HG02678 (cell line): ENCODE measurements around the gene CYP19A1.
"Not testable (repeated sequence)": the region's sequence is repeated elsewhere in the genome, so short reads cannot be mapped to it uniquely, and the experiment has no call there.

Source experiments
- ATAC-seq: cut with Tn5 transposase; IDR thresholded peaks from one replicate; pipeline ENCODE4 v1.9.1; 2021; ENCODE audit warnings: mild to moderate bottlenecking, moderate library complexity; ENCODE audit not compliant: unreplicated experiment

Gene CYP19A1

DNA sequence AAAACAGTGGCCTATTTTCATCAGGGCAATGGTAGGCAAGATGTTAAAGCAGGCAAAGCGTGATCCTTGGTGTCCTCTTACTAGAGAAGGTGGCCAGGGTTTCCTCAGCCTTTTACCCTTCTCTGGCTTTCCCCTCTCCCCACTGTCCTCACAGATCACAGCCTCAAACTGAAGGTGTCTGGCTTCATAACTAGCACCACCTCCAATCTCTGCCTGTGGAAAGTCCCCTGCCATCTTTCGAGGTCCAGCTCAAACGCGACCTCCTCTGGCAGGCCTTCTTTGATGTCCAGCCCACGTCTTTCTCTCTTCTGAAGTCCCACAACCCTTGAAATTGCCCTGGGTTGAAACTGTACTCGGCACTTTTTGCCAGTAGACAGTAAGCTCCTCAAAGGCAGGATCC lies 35.9 kb downstream of the CYP19A1 start:
- ATAC-seq = no peak

GRCh38 chr15:51299187-51300015 lies 39.0 kb downstream of the CYP19A1 start:
- ATAC-seq = no peak

DNA sequence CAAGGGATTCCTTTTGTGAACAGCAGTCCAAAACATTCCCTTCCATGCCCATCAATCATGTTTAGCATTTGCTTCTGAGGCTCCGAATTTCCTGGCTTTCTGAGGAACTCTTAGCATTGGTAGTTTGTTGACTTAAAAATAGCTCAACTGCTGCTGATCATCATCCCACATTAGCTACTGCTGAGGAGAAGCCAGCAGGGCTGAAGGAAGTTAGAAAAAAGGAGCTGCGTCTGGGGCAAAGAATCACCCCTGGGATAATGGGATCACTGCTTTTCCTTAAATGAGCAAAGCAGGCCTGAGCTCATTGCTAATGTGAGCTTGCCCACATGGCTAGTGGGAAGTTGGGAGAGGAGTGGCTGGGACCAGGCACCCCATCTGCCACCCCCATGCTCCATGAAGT lies 39.8 kb downstream of the CYP19A1 start:
- ATAC-seq = no peak

DNA sequence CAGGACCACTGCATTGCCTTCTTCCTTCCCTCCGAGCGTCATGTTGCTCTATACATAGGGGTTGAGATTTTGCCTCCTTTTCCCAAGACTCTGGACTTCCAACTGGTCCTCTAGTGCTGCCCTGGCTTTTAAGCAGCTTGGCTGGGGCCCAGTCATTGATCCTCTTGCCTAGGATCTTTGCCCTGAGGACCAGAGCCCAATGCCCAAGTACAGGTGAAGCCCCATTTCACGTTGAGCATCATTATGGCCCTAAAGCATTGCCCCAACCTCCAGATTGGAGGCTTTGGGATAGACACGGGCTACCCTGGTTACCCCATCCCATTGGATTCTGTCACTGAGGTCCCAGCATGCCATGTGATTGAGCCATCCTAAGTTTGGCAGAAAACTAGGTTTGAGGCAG lies 47.7 kb downstream of the CYP19A1 start:
- ATAC-seq = no peak

- ATAC-seq = no peak
These were observed 49.1 kb downstream of the CYP19A1 start for GRCh38 chr15:51289290-51289689.

DNA sequence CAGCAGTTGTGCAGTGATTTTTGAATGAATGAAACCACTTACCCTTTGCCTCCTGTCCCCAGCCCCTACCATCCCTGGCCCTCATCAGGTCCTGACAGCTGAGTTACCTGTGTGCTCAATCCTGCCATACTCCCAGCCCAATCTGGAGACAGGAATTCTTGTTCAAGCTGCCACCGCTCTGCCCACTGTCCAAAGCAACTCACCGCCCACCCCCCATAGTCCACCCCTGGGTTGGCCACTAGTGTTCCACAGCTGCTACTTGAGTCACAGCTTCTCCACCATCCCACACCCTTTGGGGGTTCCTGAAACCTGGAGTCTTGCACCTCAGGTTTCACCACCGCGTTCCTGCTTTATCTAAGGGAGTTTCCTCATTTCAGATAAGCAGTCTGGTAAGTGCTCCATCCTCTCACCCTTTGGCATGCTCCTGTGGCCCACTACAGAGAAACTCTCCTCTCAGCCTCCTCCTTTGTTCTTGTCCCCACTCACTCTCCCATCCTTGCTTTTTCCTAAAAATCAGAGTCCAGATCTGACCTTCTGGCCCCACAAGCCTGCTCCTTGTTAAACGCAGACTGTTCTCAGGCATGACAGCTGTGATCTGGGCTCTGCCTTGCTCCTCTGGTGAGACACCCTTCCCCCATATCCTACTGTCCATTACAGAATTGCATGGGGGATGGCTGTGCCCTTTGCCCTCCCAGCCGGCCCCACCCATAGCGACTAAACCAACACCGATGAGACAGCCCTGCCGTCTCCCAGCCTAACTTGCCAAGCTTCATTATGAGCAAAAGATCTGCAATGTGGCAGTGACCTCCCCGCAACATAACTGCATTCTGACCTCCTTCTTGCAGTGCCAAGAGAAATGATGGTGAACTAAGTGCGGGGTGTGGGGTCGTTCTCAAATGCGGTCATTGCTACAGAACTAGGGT lies 50.0 kb downstream of the CYP19A1 start:
- no peak for ATAC-seq

DNA sequence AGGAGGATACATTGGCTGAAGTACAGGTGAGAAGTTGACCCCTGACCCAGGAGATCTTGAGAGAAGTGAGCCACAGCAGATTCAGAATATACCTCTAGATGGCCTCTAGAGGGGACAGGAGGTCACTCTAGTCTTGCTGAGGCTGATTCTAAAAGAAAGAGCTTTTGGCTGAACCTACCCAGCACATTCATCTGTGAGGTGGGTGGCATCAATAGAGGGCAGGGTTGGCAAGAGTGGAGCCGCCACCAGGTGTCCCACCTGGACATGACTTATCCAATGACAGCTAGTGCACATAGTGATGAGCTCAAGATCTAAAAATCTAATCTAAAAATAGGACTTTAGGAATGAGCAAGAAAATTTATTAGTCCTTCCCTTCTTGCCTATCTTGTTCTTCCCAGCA lies 51.6 kb downstream of the CYP19A1 start:
- no peak for ATAC-seq

DNA sequence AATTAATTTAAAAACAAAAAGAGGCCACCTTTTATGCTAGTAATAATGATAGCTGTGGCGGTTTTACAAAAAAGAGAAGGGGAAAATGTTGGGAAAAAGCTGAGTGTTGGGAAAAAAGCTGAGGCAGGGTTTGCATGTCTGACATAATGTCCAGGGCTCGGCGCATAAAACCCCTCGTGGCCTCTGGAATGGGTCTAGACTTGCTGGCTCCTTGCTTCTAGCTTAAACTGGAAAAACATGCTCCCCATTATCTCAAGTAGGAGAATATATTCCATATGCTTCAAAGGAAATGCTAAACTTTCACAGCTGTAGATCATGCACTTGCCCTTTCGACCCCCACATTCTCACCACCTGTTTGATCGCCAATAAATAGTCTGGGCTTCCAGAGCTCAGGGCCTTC lies 53.0 kb downstream of the CYP19A1 start:
- no peak for ATAC-seq

DNA sequence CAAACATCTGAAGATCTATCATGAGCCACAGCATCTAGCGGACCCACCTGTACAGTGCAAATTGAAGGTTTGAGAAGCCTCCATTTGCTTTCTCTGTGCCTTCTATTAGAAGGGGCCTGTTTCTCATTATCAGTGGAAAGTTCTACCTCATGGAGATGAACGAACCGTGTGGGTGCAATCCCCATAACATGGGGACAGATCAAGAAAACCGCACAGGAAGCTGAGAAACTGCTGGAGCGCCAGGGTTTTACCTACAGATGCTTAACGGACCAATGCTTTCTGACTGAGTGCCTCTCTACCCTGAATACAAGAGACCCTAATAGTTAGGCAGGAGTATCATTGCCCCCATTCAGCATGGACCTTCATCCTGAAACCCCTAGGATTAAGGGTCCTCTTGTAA lies 53.5 kb downstream of the CYP19A1 start:
- ATAC-seq = no peak

DNA sequence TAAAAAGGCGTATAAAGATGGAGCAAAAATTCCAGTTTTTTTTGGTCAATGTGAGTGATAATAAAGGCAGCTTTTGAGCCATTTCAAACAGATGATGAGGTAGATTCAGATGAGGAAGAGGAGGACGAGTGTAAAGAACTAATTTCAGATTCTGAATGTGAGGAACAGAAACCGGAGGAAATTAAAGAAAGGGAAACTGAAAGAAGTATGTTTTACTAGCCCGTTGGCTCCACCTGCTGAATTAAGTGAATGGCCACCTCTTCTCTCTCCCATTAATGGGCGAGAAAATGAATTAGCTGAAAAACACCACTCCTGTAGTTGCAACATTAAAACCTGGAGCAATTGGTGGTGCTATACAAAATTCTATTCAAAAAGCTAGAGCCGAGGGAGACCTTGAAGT lies 55.4 kb downstream of the CYP19A1 start:
- ATAC-seq = no peak

GRCh38 chr15:51282241-51282640 lies 56.2 kb downstream of the CYP19A1 start:
- ATAC-seq = not testable (repeated sequence)

- ATAC-seq = peak; percentile 62
These were observed 56.9 kb downstream of the CYP19A1 start for GRCh38 chr15:51281368-51281967.

DNA sequence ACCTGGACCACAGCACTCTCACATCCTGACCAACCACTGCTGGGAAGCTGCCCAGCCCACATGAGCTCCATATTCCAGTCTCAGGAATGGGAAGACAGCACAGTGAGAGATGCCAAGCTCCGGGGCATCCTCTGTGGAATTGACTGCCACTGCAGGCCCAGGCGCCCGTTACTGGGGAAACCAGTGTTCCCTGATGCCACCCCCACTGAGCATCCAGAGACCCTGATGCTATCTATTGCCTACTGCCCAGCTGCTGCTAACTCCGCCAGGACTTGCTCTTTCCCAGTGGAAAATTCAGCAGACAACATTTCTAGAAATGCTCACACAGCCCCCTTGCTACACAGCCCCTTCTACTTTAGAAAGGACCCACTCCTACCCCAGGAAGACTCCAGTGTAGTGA lies 57.6 kb downstream of the CYP19A1 start:
- no peak for ATAC-seq

DNA sequence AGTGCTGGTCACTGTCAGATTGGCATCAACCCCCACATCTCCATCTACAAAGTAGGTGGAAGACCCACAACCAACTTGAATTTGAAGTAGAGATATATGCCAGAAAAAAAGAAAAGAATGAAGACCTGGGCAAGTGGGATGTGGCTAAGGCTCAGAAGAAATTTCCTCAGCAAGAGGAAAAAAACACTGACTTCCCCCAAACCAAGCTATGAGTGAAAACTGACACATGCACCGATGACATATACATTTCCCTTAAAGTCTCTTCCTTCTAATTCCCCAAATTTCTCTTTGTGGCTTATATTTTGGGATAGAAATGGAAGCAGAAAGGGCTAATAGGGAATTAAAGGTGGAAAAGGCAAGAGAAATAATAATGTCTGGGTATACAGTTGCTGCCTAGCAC lies 59.0 kb downstream of the CYP19A1 start:
- ATAC-seq = no peak

DNA sequence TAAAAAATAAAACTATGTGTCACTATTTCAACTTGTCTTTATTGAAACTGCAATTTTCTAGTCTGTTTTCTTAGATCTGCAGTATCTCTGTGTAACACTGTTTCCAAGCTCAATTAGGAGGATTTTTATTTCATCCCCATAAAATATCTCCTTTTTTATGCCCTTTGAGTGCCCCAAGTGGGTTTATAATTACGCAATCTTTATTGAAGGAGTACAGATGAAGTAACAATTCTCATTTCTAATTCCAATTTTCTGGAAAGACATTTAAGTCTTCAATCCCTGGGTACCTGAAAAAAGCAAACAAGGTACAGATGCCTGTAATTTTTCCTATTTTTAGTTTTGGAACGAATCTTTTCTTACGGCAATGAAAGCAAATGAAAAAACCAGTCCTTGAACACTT lies 61.3 kb downstream of the CYP19A1 start:
- no peak for ATAC-seq

GRCh38 chr15:51274956-51275355 lies 63.4 kb downstream of the CYP19A1 start:
- no peak for ATAC-seq

- no peak for ATAC-seq
These were observed 67.7 kb downstream of the CYP19A1 start for GRCh38 chr15:51270706-51271105.

- no peak for ATAC-seq
These were observed 68.9 kb downstream of the CYP19A1 start for GRCh38 chr15:51269496-51269895.

GRCh38 chr15:51267703-51268083 lies 70.7 kb downstream of the CYP19A1 start:
- no peak for ATAC-seq

DNA sequence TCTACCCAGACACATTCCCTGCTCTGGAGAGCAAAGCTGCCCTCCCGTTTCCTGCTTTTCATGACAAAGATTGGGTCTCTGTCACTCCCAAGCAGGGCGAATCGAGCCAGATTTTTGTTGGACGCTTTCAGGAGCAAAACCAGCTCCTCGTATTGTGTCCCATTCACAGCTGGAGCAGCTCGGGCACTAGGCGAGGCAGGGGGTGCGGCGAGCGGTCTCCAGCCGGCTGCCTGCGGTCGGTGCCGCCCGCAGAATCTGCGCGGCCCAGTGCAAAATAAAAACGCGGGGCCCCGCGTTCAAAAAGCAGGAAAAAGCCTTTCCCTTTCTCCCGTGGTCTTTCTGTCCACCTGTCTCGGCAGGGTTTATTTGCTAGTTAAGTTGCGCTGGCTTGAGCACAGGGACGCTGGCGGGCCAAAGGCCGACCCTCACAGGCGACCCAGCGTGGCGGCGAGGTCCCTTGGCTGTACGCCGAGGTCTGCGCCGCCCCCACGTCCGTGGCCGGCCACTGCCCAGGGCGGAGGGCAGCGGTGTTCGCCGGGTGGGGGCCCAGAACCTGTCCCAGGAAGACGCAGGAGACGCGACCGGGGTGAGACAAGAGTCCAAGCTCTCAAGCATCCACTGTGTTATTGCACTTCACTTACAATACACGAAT lies 71.2 kb downstream of the CYP19A1 start:
- no peak for ATAC-seq

DNA sequence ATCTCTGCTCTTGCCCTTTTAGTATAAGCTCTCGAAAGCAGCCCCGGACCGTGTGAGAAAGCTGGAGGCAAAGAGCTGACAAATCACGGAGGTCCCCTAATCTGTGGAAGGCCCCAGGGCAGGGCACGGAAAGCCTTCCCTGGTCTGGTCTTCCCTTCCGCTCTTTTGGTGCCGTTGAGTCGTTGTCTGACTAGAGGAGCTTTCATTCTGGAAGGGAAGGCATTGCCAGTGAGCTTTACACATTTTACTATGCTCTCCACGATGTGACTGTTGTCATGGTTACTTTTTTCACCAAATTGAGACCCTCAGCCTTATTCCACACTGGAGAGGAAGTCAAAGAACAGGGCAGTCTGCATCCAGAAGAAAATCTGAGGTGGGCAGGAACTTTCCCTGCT lies 71.7 kb downstream of the CYP19A1 start:
- no peak for ATAC-seq
